Neuronal stem cell (in vitro differentiated cells): ENCODE measurements around the gene DPPA4.

Source experiments
- DNase-seq: peaks from one replicate; pipeline ENCODE4 v3.0.0-alpha.2; 2013; ENCODE audit warnings: low spot score
- H2AFZ ChIP-seq: one replicate; pipeline ENCODE4 v1.6.1; 2013; ENCODE audit warnings: mild to moderate bottlenecking, low read length, inconsistent platforms
- H2AK5ac ChIP-seq: 2 replicates; pipeline ENCODE4 v1.6.1; 2013; ENCODE audit warnings: low read depth, mild to moderate bottlenecking, inconsistent platforms, low read length, moderate library complexity, mixed read lengths
- H2BK120ac ChIP-seq: 2 replicates; pipeline ENCODE4 v1.6.1; 2013; ENCODE audit warnings: low read depth, mild to moderate bottlenecking, inconsistent platforms, low read length, moderate library complexity, mixed read lengths
- H2BK12ac ChIP-seq: one replicate; pipeline ENCODE4 v1.6.1; 2013; ENCODE audit warnings: low read length, inconsistent platforms
- H2BK15ac ChIP-seq: 2 replicates; pipeline ENCODE4 v1.6.1; 2013; ENCODE audit warnings: mild to moderate bottlenecking, low read length, inconsistent platforms, mixed read lengths
- H2BK5ac ChIP-seq: one replicate; pipeline ENCODE4 v1.6.1; 2013; ENCODE audit warnings: inconsistent platforms, mild to moderate bottlenecking, low read length, moderate library complexity
- H3K14ac ChIP-seq: one replicate; pipeline ENCODE4 v1.6.1; 2013; ENCODE audit warnings: low read length, inconsistent platforms
- H3K18ac ChIP-seq: 2 replicates; pipeline ENCODE4 v1.6.1; 2013; ENCODE audit warnings: low read length, inconsistent platforms
- H3K23ac ChIP-seq: 2 replicates; pipeline ENCODE4 v1.6.1; 2013; ENCODE audit warnings: low read depth, mild to moderate bottlenecking, mixed read lengths, low read length, inconsistent platforms; ENCODE audit not compliant: poor library complexity
- H3K27ac ChIP-seq: replicated peaks from 3 replicates; pipeline ENCODE4 v1.5.1; 2013; ENCODE audit warnings: low read length, inconsistent platforms
- H3K27me3 ChIP-seq, 3 experiments: 2 replicates each; pipeline ENCODE4 v1.6.1; 2013; ENCODE audit warnings: low read length in 3 of 3, mild to moderate bottlenecking in 2 of 3, inconsistent platforms in 1 of 3, low read depth in 1 of 3, mixed read lengths in 1 of 3, moderate library complexity in 1 of 3; ENCODE audit not compliant: control insufficient read depth in 3 of 3, insufficient read depth in 3 of 3
- H3K36me3 ChIP-seq, 2 donors: replicated peaks in 1 of 2; 2 replicates each; pipeline ENCODE4 v1.6.1; 2013; ENCODE audit warnings: low read length in 2 of 2; ENCODE audit not compliant: control insufficient read depth in 2 of 2, insufficient read depth in 2 of 2
- H3K4ac ChIP-seq: 2 replicates; pipeline ENCODE4 v1.6.1; 2013; ENCODE audit warnings: inconsistent platforms, mild to moderate bottlenecking, low read length, moderate library complexity
- H3K4me1 ChIP-seq, 2 donors: 1 replicate in 1 of 2; 2 replicates in 1 of 2; pipeline ENCODE4 v1.6.1; 2013; ENCODE audit warnings: low read length in 2 of 2, low read depth in 1 of 2; ENCODE audit not compliant: control insufficient read depth in 2 of 2, insufficient read depth in 1 of 2
- H3K4me2 ChIP-seq: one replicate; pipeline ENCODE4 v1.6.1; 2013; ENCODE audit warnings: mild to moderate bottlenecking, low read length, inconsistent platforms; ENCODE audit not compliant: insufficient read depth, poor library complexity, severe bottlenecking
- H3K4me3 ChIP-seq, 2 donors: 2 replicates each; pipeline ENCODE4 v1.5.1; 2013; ENCODE audit warnings: low read length in 2 of 2, mild to moderate bottlenecking in 2 of 2, inconsistent platforms in 1 of 2, moderate library complexity in 1 of 2
- H3K79me1 ChIP-seq: one replicate; pipeline ENCODE4 v1.6.1; 2013; ENCODE audit warnings: low read depth, mild to moderate bottlenecking, inconsistent platforms, low read length, moderate library complexity
- H3K9ac ChIP-seq: one replicate; pipeline ENCODE4 v1.6.1; 2013; ENCODE audit warnings: mild to moderate bottlenecking, low read depth, low read length, inconsistent platforms; ENCODE audit not compliant: poor library complexity
- H3K9me3 ChIP-seq, 2 donors: replicated peaks in 1 of 2; 2 replicates each; pipeline versions ENCODE3 to v1.6.1; 2013; ENCODE audit warnings: low read length in 2 of 2, mild to moderate bottlenecking in 2 of 2, inconsistent platforms in 1 of 2, low read depth in 1 of 2, mixed read lengths in 1 of 2, moderate library complexity in 1 of 2; ENCODE audit not compliant: control insufficient read depth in 2 of 2, insufficient read depth in 1 of 2
- H4K8ac ChIP-seq: one replicate; pipeline ENCODE4 v1.6.1; 2013; ENCODE audit warnings: low read depth, mild to moderate bottlenecking, inconsistent platforms, low read length, moderate library complexity
- H4K91ac ChIP-seq: one replicate; pipeline ENCODE4 v1.6.1; 2013; ENCODE audit warnings: low read length, low read depth, mild to moderate bottlenecking, inconsistent platforms; ENCODE audit not compliant: poor library complexity
- WGBS, 2 donors: extraction: QIAGEN DNeasy Blood & Tissue Kit; methylation state at CpG; one replicate each; pipeline ENCODE4 v1.1.7; 2013; ENCODE audit warnings: missing lambda C conversion rate in 2 of 2, mixed read lengths in 1 of 2; ENCODE audit not compliant: insufficient read length in 2 of 2, insufficient replicate concordance in 1 of 2; ENCODE audit errors: extremely low coverage in 2 of 2; 5-methylcytosine and 5-hydroxymethylcytosine counted together

DPPA4 gene

GRCh38 chr3:109331692-109332091 lies 5.7 kb downstream of the DPPA4 start:
- Histone ChIP-seq H3K27me3 (peaks cover 0 to 2% (median 0%) of the 10 kb centered on the region in 3 experiments), H2BK15ac (no peak overlapping the region), H3K79me1 (peaks cover 6% of the 10 kb centered on the region), H4K91ac (no peak overlapping the region), H3K9ac (no peak overlapping the region), H2AK5ac (no peak overlapping the region), H4K8ac (no peak overlapping the region), H2AFZ (no peak overlapping the region), H3K27ac (no peak overlapping the region), H3K4me3 (no peak overlapping the region), H3K18ac (no peak overlapping the region), H3K4me2 (no peak overlapping the region), H3K14ac (no peak overlapping the region), H3K23ac (no peak overlapping the region), H2BK5ac (no peak overlapping the region), H3K9me3 (no peaks in the 10 kb centered on the region), H3K36me3 (peaks cover 40 to 84% of the 10 kb centered on the region in 2 donors), H2BK12ac (no peak overlapping the region), H2BK120ac (no peak overlapping the region), H3K4ac (no peak overlapping the region), H3K4me1 (peaks cover 7% of the 10 kb centered on the region in 2 donors)
- WGBS, 2 donors = no CpG with 5 or more reads among the region's 5 CpGs
- no peak for DNase-seq

GRCh38 chr3:109330405-109330804 lies 6.9 kb downstream of the DPPA4 start:
- H3K4me1 ChIP-seq = peaks cover 7% of the 10 kb centered on the region in 2 donors
- H3K36me3 ChIP-seq = peaks cover 40 to 93% of the 10 kb centered on the region in 2 donors

GRCh38 chr3:109328202-109328601 lies 9.1 kb downstream of the DPPA4 start:
- Histone ChIP-seq H3K23ac (no peak overlapping the region), H3K79me1 (peaks cover 6% of the 10 kb centered on the region), H3K4me2 (no peak overlapping the region), H2BK12ac (no peak overlapping the region), H2AK5ac (no peak overlapping the region), H3K27me3 (peaks cover 0 to 2% (median 0%) of the 10 kb centered on the region in 3 experiments), H3K36me3 (peaks cover 33 to 73% of the 10 kb centered on the region in 2 donors), H2BK120ac (no peak overlapping the region), H3K27ac (no peak overlapping the region), H3K9me3 (no peaks in the 10 kb centered on the region), H4K91ac (no peak overlapping the region), H3K9ac (no peak overlapping the region), H3K4me1 (peaks cover 0 to 5% of the 10 kb centered on the region in 2 donors), H2AFZ (no peak overlapping the region), H2BK15ac (no peak overlapping the region), H3K4ac (no peak overlapping the region), H3K14ac (no peak overlapping the region), H3K4me3 (no peak overlapping the region), H4K8ac (no peak overlapping the region), H3K18ac (no peak overlapping the region), H2BK5ac (no peak overlapping the region)
- WGBS, 2 donors = no CpG with 5 or more reads among the region's 3 CpGs
- no peak for DNase-seq

More at GRCh38 chr3:109330405-109330804, 6.9 kb downstream of the DPPA4 start:
- H4K8ac ChIP-seq = no peak overlapping the region
- H2BK15ac ChIP-seq = no peak overlapping the region
- H3K79me1 ChIP-seq = peaks cover 6% of the 10 kb centered on the region
- no peak overlapping the region for H3K4me2 ChIP-seq
- no peak overlapping the region for H3K4me3 ChIP-seq
- H4K91ac ChIP-seq = no peak overlapping the region
- no peak overlapping the region for H3K23ac ChIP-seq
- H3K14ac ChIP-seq = no peak overlapping the region
- no CpG with 5 or more reads among the region's 7 CpGs for WGBS, 2 donors
- no peak overlapping the region for H3K27ac ChIP-seq
- no peak overlapping the region for H3K9ac ChIP-seq
- no peak overlapping the region for H2AFZ ChIP-seq
- H2BK12ac ChIP-seq = no peak overlapping the region
- H3K27me3 ChIP-seq = peaks cover 0 to 2% (median 0%) of the 10 kb centered on the region in 3 experiments
- no peak overlapping the region for H3K4ac ChIP-seq
- H3K18ac ChIP-seq = no peak overlapping the region
- H3K9me3 ChIP-seq = no peaks in the 10 kb centered on the region
- no peak for DNase-seq
- H2BK120ac ChIP-seq = no peak overlapping the region
- no peak overlapping the region for H2AK5ac ChIP-seq
- no peak overlapping the region for H2BK5ac ChIP-seq

GRCh38 chr3:109325657-109326056 lies 11.7 kb downstream of the DPPA4 start:
- H3K9ac ChIP-seq = no peak overlapping the region
- H4K91ac ChIP-seq = no peak overlapping the region
- no CpG with 5 or more reads among the region's 3 CpGs for WGBS, 2 donors
- no peak overlapping the region for H2BK12ac ChIP-seq
- H3K4me1 ChIP-seq = no peaks in the 10 kb centered on the region
- H3K9me3 ChIP-seq = no peaks in the 10 kb centered on the region
- H3K4me2 ChIP-seq = no peak overlapping the region
- no peaks in the 10 kb centered on the region for H3K27me3 ChIP-seq
- no peak overlapping the region for H3K4ac ChIP-seq
- H2BK120ac ChIP-seq = no peak overlapping the region
- no peak overlapping the region for H3K23ac ChIP-seq
- H3K4me3 ChIP-seq = no peak overlapping the region
- no peak overlapping the region for H2AFZ ChIP-seq
- no peak overlapping the region for H2BK5ac ChIP-seq
- no peak overlapping the region for H3K18ac ChIP-seq
- no peak overlapping the region for H2BK15ac ChIP-seq
- H3K27ac ChIP-seq = no peak overlapping the region
- no peak overlapping the region for H3K14ac ChIP-seq
- no peak for DNase-seq
- H4K8ac ChIP-seq = no peak overlapping the region
- H3K79me1 ChIP-seq = peaks cover 2% of the 10 kb centered on the region
- H2AK5ac ChIP-seq = no peak overlapping the region
- H3K36me3 ChIP-seq = peaks cover 16 to 50% of the 10 kb centered on the region in 2 donors
